GM12878 (cell line): ENCODE results near the gene ENAH. TPM values are rescaled to one million over a fixed set of nuclear protein-coding genes. Genes with fewer than 3 reads are reported as not detected.

Source experiments
- ATAC-seq: fragments of 200-7000 bp; cut with Tn5 transposase; 3 replicates; pipeline ENCODE4 v1.9.1; 2020; ENCODE audit warnings: mild to moderate bottlenecking, moderate library complexity
- BruUV-seq: library from RNA; stranded (reverse); fragments of 400-500 nt; replicated peaks from 2 replicates; lab custom pipeline; 2021; lab: Mats Ljungman, UMichigan
- CTCF ChIA-PET: fragments of 300-600 bp; sonication (Branson Sonifier 250); formaldehyde crosslinking; extraction: SDS; loops from one replicate; lab custom pipeline; 2021; ENCODE audit warnings: inconsistent platforms; lab: Yijun Ruan, JAX
- POLR2A ChIA-PET: fragments of 350-600 bp; formaldehyde crosslinking; extraction: SDS; loops from one replicate; lab custom pipeline; 2021; ENCODE audit warnings: inconsistent platforms; lab: Charles Lee
- RAD21 ChIA-PET: fragments of 300-600 bp; sonication (Branson Sonifier 250); formaldehyde crosslinking; loops from one replicate; lab custom pipeline; 2023; ENCODE audit warnings: antibody characterized with exemption; ENCODE audit not compliant: unreplicated experiment; lab: Charles Lee
- SMC1A ChIA-PET: fragments of 300-600 bp; sonication (Branson Sonifier 250); formaldehyde crosslinking; loops from one replicate; lab custom pipeline; 2023; ENCODE audit not compliant: unreplicated experiment, uncharacterized antibody; lab: Charles Lee
- DNase-seq: peaks from one replicate; pipeline ENCODE4 v3.0.0-alpha.2; 2011; ENCODE audit warnings: low read depth, low spot score
- FAIRE-seq: peaks from 3 replicates; lab custom pipeline; 2011; peaks lifted over from hg19 to GRCh38; lab: Jason Lieb, UNC
- H2AFZ ChIP-seq: 2 replicates; pipeline ENCODE4 v1.6.0; 2011; ENCODE audit warnings: low read depth, low read length, control low read depth; ENCODE audit not compliant: control insufficient read depth
- H3K27ac ChIP-seq: 2 replicates; pipeline ENCODE4 v1.5.1; 2011; ENCODE audit warnings: control low read depth; ENCODE audit not compliant: control insufficient read depth, insufficient read depth
- H3K27me3 ChIP-seq, 2 experiments: replicated peaks in 1 of 2; 2 replicates each; pipeline versions ENCODE4 v1.6.0 to v1.6.1; 2011; ENCODE audit warnings: low read length in 1 of 2; ENCODE audit not compliant: control insufficient read depth in 2 of 2, insufficient read depth in 2 of 2
- H3K36me3 ChIP-seq, 2 experiments: 2 replicates each; pipeline ENCODE4 v1.5.1; 2011; ENCODE audit warnings: low read length in 1 of 2; ENCODE audit not compliant: control insufficient read depth in 2 of 2, insufficient read depth in 2 of 2
- H3K4me1 ChIP-seq: 2 replicates; pipeline ENCODE4 v1.6.1; 2011; ENCODE audit warnings: mild to moderate bottlenecking, low read length, moderate library complexity, mixed read lengths; ENCODE audit not compliant: control insufficient read depth, insufficient read depth
- H3K4me2 ChIP-seq: 2 replicates; pipeline ENCODE4 v1.6.0; 2011; ENCODE audit warnings: control low read depth; ENCODE audit not compliant: control insufficient read depth, insufficient read depth
- H3K4me3 ChIP-seq: fragments of 200-600 bp; sonication (generic); 2 replicates; pipeline ENCODE4 v1.5.1; 2016
- H3K79me2 ChIP-seq: 2 replicates; pipeline ENCODE4 v1.6.0; 2011; ENCODE audit warnings: low read length; ENCODE audit not compliant: control insufficient read depth, insufficient read depth
- H3K9ac ChIP-seq: 2 replicates; pipeline ENCODE4 v1.8.0; 2011; ENCODE audit warnings: low read length, control low read depth, mixed read lengths; ENCODE audit not compliant: control insufficient read depth, insufficient read depth
- H3K9me3 ChIP-seq: replicated peaks from 3 replicates; pipeline ENCODE4 v1.5.1; 2011; ENCODE audit warnings: mild to moderate bottlenecking, low read length; ENCODE audit not compliant: control insufficient read depth, insufficient read depth
- H4K20me1 ChIP-seq: 2 replicates; pipeline ENCODE4 v1.6.0; 2011; ENCODE audit not compliant: control insufficient read depth, insufficient read depth
- CEBPB ChIP-seq, 2 experiments: fragments of 150-350 bp in 1 of 2; IDR thresholded peaks; 2 replicates each; pipeline ENCODE4 v1.6.1; 2012 to 2014; ENCODE audit warnings: low read depth in 2 of 2, low read length in 2 of 2, borderline replicate concordance in 1 of 2, inconsistent platforms in 1 of 2
- E2F8 ChIP-seq: fragments of 450-650 bp; IDR thresholded peaks from 2 replicates; pipeline ENCODE4 v1.6.1; 2018; ENCODE audit warnings: mild to moderate bottlenecking, low read depth, moderate library complexity; ENCODE audit not compliant: partially characterized antibody
- FOS ChIP-seq: IDR thresholded peaks from 3 replicates; pipeline ENCODE4 v1.6.1; 2011; ENCODE audit warnings: borderline replicate concordance; ENCODE audit not compliant: insufficient read length; ENCODE audit errors: extremely low read depth
- FOXM1 ChIP-seq: IDR thresholded peaks from 2 replicates; pipeline ENCODE4 v1.6.1; 2012; ENCODE audit warnings: low read depth, mild to moderate bottlenecking, inconsistent platforms, low read length, moderate library complexity
- KDM1A ChIP-seq: fragments of 200-600 bp; sonication (generic); IDR thresholded peaks from 2 replicates; pipeline ENCODE4 v1.6.1; 2016; ENCODE audit warnings: borderline replicate concordance
- NBN ChIP-seq: fragments of 450-650 bp; IDR thresholded peaks from 2 replicates; pipeline ENCODE4 v1.6.1; 2016
- NFIC ChIP-seq: IDR thresholded peaks from 2 replicates; pipeline ENCODE4 v1.6.1; 2012; ENCODE audit warnings: low read depth, mild to moderate bottlenecking, inconsistent platforms, low read length, moderate library complexity
- POU2F2 ChIP-seq: IDR thresholded peaks from 3 replicates; pipeline ENCODE4 v1.6.1; 2011; ENCODE audit warnings: low read depth, mild to moderate bottlenecking, low read length, borderline replicate concordance
- RAD51 ChIP-seq: fragments of 450-650 bp; IDR thresholded peaks from 2 replicates; pipeline ENCODE4 v1.6.1; 2016; ENCODE audit warnings: moderate library complexity, mild to moderate bottlenecking, inconsistent platforms
- RBBP5 ChIP-seq: fragments of 200-600 bp; sonication (generic); conservative IDR thresholded peaks from 2 replicates; pipeline ENCODE4 v1.6.1; 2016
- RELA ChIP-seq: fragments of 450-650 bp; IDR thresholded peaks from 2 replicates; pipeline ENCODE4 v1.8.0; 2014; ENCODE audit warnings: borderline replicate concordance; ENCODE audit not compliant: partially characterized antibody
- SMAD1 ChIP-seq: fragments of 450-650 bp; IDR thresholded peaks from 2 replicates; pipeline ENCODE4 v1.6.1; 2018; ENCODE audit warnings: mild to moderate bottlenecking, low read depth; ENCODE audit not compliant: partially characterized antibody
- SREBF2 ChIP-seq: IDR thresholded peaks from 2 replicates; pipeline ENCODE4 v1.6.1; 2012; ENCODE audit warnings: mild to moderate bottlenecking, low read length
- ZNF24 ChIP-seq: fragments of 450-650 bp; IDR thresholded peaks from 2 replicates; pipeline ENCODE4 v1.6.1; 2017; ENCODE audit warnings: antibody characterized with exemption, mild to moderate bottlenecking
- WGBS: methylation state at CpG from one replicate; pipeline ENCODE4 v1.1.6; 2016; ENCODE audit warnings: low lambda C conversion rate; ENCODE audit not compliant: insufficient replicate concordance, insufficient coverage; ENCODE audit errors: missing lambda C conversion rate; 5-methylcytosine and 5-hydroxymethylcytosine counted together
- in situ Hi-C: fragments of 300-500 bp; cut with MboI; formaldehyde crosslinking; loops from 9 replicates; pipeline ENCODE4 v1.14.3; 2018; ENCODE audit warnings: mixed read lengths
- intact Hi-C: fragments of 100-400 bp; cut with micrococcal nuclease; formaldehyde crosslinking; loops from one replicate; pipeline ENCODE4 v1.14.2; 2022; ENCODE audit not compliant: unreplicated experiment
- polyA plus RNA-seq, 11 experiments: library from polyadenylated mRNA; depleted of rRNA in 4 of 11; unstranded in 6 of 11; stranded (reverse) in 5 of 11; fragments of >200 nt; fragmentation: Nextera tagmentation in 4 of 11; fragmentation: Illumina TruSeq in 1 of 11; extraction: Ambion mirVana in 4 of 11; extraction: Trizol in 1 of 11; gene quantifications; 1 replicate in 1 of 11; 2 replicates in 10 of 11; pipeline versions ENCODE4 v1.2.1 to v1.2.3, GENCODE V29; 2011 to 2016; ENCODE audit warnings: inconsistent platforms in 2 of 11, missing spikeins in 2 of 11, low read depth in 1 of 11
- total RNA-seq, 4 experiments: library from RNA; depleted of rRNA in 3 of 4; stranded (reverse); fragments of >200 nt in 3 of 4; fragmentation: Illumina TruSeq in 1 of 4; extraction: Trizol in 1 of 4; gene quantifications; 2 replicates each; pipeline versions ENCODE4 v1.2.1 to v1.2.3, GENCODE V29; 2013 to 2021
- TF ChIP-seq, protein P1 (sequence below): fragments of 450-650 bp; IDR thresholded peaks from 2 replicates; pipeline ENCODE4 v1.6.1; 2018; ENCODE audit warnings: borderline replicate concordance, mild to moderate bottlenecking; ENCODE audit not compliant: partially characterized antibody

ENAH gene
- total and polyA plus RNA-seq, 10 of the 15 experiments (the other 5 are each of a cell fraction or from before 2014, with no cell fraction given), result under 0.01 to 0.62 (median 0.06) TPM; not detected in 5

DNA sequence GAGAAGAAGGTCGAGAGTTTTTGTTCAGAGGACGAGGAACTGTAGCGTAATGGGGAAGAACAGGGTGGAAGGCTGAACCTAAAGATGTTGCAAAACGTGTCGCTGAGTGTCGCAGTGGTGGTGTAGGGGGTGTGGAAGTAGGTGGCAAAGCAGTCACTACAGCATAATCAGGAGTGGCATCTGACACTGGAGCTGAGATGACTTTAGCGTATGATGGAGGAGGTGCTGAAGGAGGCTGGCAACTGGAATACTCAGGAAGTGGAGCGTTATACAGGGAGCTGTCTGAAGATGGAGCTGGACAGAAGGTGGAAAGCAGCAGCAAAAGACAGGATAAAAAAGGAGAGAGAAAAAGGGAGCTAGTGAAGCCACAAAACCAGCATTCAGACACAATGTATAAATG is 135.2 kb downstream of the ENAH start:
- no peaks in the 10 kb centered on the region for H3K79me2 ChIP-seq
- FAIRE-seq (no peak), ATAC-seq (no peak)
- H2AFZ ChIP-seq, result no peak overlapping the region
- H3K9ac ChIP-seq, result no peak overlapping the region
- RAD21 ChIA-PET, result interaction anchor here (0.6 kb wide), 1 partner anchor 337 kb away, joined by 3 read pairs; no protein-coding TSS in a partner anchor
- no peaks in the 10 kb centered on the region for H3K4me1 ChIP-seq
- in situ Hi-C loops (no loop called here), intact Hi-C loops (no loop called here)
- no peaks in the 10 kb centered on the region; a peak in 1 of 4 replicates for H3K27me3 ChIP-seq
- no peak overlapping the region for H3K4me3 ChIP-seq
- CTCF ChIA-PET, result interaction anchor here (1.0 kb wide), 1 partner anchor 36 kb away, joined by 4 read pairs; no protein-coding TSS in a partner anchor
- SMC1A ChIA-PET, result no interaction called here
- POLR2A ChIA-PET, result no interaction called here
- 50% methylated on average over 8 of the region's 8 CpGs for WGBS
- H3K27ac ChIP-seq, result no peak overlapping the region
- no peak for TF ChIP-seq RAD51
- TF ChIP-seq ZNF24, result no peak
- no peak for TF ChIP-seq SMAD1
- TF ChIP-seq POU2F2, result no peak
- TF ChIP-seq SREBF2, result no peak
- no peak for TF ChIP-seq KDM1A
- no peak for TF ChIP-seq NBN
- TF ChIP-seq CEBPB (IDR thresholded peaks at IDR 0.05; ENCODE audit: borderline replicate concordance in 1 of 2, low read depth in 2 of 2, low read length in 2 of 2), result no peak
- TF ChIP-seq RBBP5, result no peak
- no peak for TF ChIP-seq RELA
- TF ChIP-seq E2F8, result no peak
- no peak for TF ChIP-seq FOXM1
- no peak for TF ChIP-seq NFIC
- no peak for TF ChIP-seq FOS
- TF ChIP-seq, protein P1, sequence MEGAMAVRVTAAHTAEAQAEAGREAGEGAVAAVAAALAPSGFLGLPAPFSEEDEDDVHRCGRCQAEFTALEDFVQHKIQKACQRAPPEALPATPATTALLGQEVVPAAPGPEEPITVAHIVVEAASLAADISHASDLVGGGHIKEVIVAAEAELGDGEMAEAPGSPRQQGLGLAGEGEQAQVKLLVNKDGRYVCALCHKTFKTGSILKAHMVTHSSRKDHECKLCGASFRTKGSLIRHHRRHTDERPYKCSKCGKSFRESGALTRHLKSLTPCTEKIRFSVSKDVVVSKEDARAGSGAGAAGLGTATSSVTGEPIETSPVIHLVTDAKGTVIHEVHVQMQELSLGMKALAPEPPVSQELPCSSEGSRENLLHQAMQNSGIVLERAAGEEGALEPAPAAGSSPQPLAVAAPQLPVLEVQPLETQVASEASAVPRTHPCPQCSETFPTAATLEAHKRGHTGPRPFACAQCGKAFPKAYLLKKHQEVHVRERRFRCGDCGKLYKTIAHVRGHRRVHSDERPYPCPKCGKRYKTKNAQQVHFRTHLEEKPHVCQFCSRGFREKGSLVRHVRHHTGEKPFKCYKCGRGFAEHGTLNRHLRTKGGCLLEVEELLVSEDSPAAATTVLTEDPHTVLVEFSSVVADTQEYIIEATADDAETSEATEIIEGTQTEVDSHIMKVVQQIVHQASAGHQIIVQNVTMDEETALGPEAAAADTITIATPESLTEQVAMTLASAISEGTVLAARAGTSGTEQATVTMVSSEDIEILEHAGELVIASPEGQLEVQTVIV, result no peak
- TF ChIP-seq, all 136 proteins: peak for 0
- DNase-seq, result no peak
- H3K4me2 ChIP-seq, result no peak overlapping the region
- H3K9me3 ChIP-seq, result no peaks in the 10 kb centered on the region
- H4K20me1 ChIP-seq, result no peaks in the 10 kb centered on the region
- BruUV-seq, result no TSS peak
- H3K36me3 ChIP-seq, result no peaks in the 10 kb centered on the region
